Measurements from ENCODE around the gene KDM4B. TPM values are rescaled to one million over a fixed set of nuclear protein-coding genes. Genes with fewer than 3 reads are reported as not detected.

The KDM4B gene
- total RNA-seq, 1 experiment from 2014 or later = 43.7 TPM

GRCh38 chr19:5036698-5037563 lies 68.0 kb downstream of the KDM4B start:
- H3K9me3 ChIP-seq (ENCODE audit: control insufficient read depth, low read depth, low read length) = no peaks in the 10 kb centered on the region
- Mint-ChIP-seq H3K27me3 (ENCODE audit: low read depth) (no peaks in the 10 kb centered on the region), H3K36me3 (ENCODE audit: insufficient read depth in 1 of 3, low read depth in 3 of 3) (peaks cover 8 to 36% (median 34%) of the 10 kb centered on the region in 3 experiments), H3K27ac (peak overlapping the region; percentile 70 to 90 (median 76); a peak in 6 of 7 replicates), H3K4me1 (peaks cover 0 to 5% of the 10 kb centered on the region in 2 experiments; a peak in 1 of 4 replicates), H3K9me3 (no peaks in the 10 kb centered on the region), H3K4me3 (no peak overlapping the region)
- H3K18ac ChIP-seq (ENCODE audit: insufficient read length, low read depth, low read length) = no peak overlapping the region
- H2AFZ ChIP-seq (ENCODE audit: low read length) = no peak overlapping the region
- H3T11ph ChIP-seq (ENCODE audit: low read length) = no peak overlapping the region
- H3K79me2 ChIP-seq (ENCODE audit: insufficient read depth, low read length) = no peaks in the 10 kb centered on the region
- H2BK12ac ChIP-seq (ENCODE audit: insufficient read length, low read depth, low read length) = no peak overlapping the region
- no peak overlapping the region for H4K5ac ChIP-seq (ENCODE audit: insufficient read length, low read depth, low read length)
- H3K14ac ChIP-seq (ENCODE audit: insufficient read depth, low read length) = no peak overlapping the region; the same call in 1 of the 2 replicates
- no peak overlapping the region for H3K4me2 ChIP-seq (ENCODE audit: insufficient read depth, insufficient read length, low read length)
- no peaks in the 10 kb centered on the region for H3K4me1 ChIP-seq (ENCODE audit: insufficient read depth, low read length)
- H3K56ac ChIP-seq (ENCODE audit: insufficient read length, low read depth, low read length) = no peak overlapping the region
- no peak overlapping the region for H4K91ac ChIP-seq (ENCODE audit: insufficient read length, low read depth, low read length)
- WGBS (ENCODE audit: extremely low coverage, insufficient read length, low lambda C conversion rate) = no CpG with 5 or more reads among the region's 36 CpGs
- H2AK5ac ChIP-seq (ENCODE audit: insufficient read length, low read length) = no peak overlapping the region
- no peak overlapping the region for H3K9ac ChIP-seq (ENCODE audit: extremely low read depth, insufficient read length, low read length)
- no peak overlapping the region for H2BK20ac ChIP-seq (ENCODE audit: low read depth, low read length, poor library complexity, severe bottlenecking)
- H3K23ac ChIP-seq (ENCODE audit: insufficient read length, low read depth, low read length) = no peak overlapping the region
- H3K27ac ChIP-seq (ENCODE audit: insufficient read length, low read depth, low read length) = no peak overlapping the region
- H4K20me1 ChIP-seq (ENCODE audit: control insufficient read depth, insufficient read depth, insufficient read length) = no peaks in the 10 kb centered on the region
- no peak for DNase-seq
- no peak overlapping the region for H2BK15ac ChIP-seq (ENCODE audit: low read depth, low read length)
- H3K27me3 ChIP-seq (ENCODE audit: insufficient read depth, low read length) = no peaks in the 10 kb centered on the region
- no peaks in the 10 kb centered on the region for H3K79me1 ChIP-seq (ENCODE audit: insufficient read depth, low read depth, low read length, poor library complexity, severe bottlenecking)
- H3K23me2 ChIP-seq (ENCODE audit: insufficient read length, low read depth, low read length, poor library complexity, severe bottlenecking) = no peaks in the 10 kb centered on the region
- TF ChIP-seq CTCF (conservative IDR thresholded peaks at IDR 0.05) = no peak
- H4K8ac ChIP-seq (replicated peaks; ENCODE audit: insufficient read length, low read depth, low read length) = no peak overlapping the region
- no peak overlapping the region for H2BK120ac ChIP-seq (ENCODE audit: low read depth, low read length, poor library complexity, severe bottlenecking)
- H3K4ac ChIP-seq (ENCODE audit: low read depth, low read length) = no peak overlapping the region
- no peak overlapping the region for H2BK5ac ChIP-seq (ENCODE audit: insufficient read length, low read length)
